ENCODE data around the gene CHRNB2. TPM values are rescaled to one million over a fixed set of nuclear protein-coding genes. Genes with fewer than 3 reads are reported as not detected.

Gene CHRNB2
- total RNA-seq, 2 donors from 2014 or later, result 0.18 to 0.55 TPM

DNA sequence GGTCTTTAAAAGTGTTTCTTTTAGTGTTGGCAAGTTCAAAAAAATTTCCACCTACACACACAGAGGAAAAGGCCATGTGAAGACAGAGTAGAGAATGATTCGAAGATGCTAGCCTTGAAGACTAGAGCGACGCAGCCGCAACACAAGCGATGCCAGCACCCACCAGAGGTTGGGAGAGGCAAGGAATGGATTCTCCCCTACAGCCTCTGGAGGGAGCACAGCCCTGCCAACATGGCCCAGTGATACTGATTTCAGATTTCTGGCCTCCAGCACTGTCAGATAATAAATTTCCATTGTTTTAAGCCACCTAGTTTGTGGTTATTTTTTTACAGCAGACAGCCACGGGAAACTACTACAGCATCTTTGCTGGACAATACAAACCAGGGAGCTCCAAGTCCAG, 47.3 kb downstream of the CHRNB2 start:
- peaks cover 44% of the 10 kb centered on the region for H3K4me1 Mint-ChIP-seq

DNA sequence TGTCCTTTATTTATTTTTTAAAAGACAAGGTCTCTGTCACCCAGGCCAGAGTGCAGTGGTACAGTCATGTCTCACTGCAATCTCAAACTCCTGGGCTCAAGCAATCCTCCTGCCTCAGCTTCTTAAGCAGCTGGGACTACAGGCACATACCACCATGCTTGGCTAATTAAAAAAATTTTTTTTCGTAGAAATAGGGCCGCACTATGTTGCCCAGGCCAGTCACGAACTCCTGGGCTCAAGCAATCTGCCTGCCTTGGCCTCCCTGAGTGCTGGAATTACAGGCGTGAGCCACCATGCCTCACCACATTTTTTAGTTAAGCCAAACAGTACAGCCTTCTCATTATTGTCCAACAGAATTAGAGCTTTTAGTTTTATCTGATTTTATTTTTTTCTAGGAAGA, 47.8 kb downstream of the CHRNB2 start:
- no peak overlapping the region for H3K27ac Mint-ChIP-seq

More for the DNA sequence above, 47.3 kb downstream of the CHRNB2 start:
- Mint-ChIP-seq H3K27ac (peak overlapping the region; percentile 22), H3K9me3 (no peaks in the 10 kb centered on the region), H3K27me3 (ENCODE audit: insufficient read depth) (peaks cover 3% of the 10 kb centered on the region), H3K4me3 (no peak overlapping the region), H3K36me3 (ENCODE audit: low read depth) (no peaks in the 10 kb centered on the region)
- H3K4me1 ChIP-seq (ENCODE audit: control insufficient read depth, insufficient read depth, low read length), result peaks cover 23% of the 10 kb centered on the region
- no peaks in the 10 kb centered on the region for H3K9me3 ChIP-seq (ENCODE audit: control insufficient read depth, low read length)
- TF ChIP-seq, protein P1, sequence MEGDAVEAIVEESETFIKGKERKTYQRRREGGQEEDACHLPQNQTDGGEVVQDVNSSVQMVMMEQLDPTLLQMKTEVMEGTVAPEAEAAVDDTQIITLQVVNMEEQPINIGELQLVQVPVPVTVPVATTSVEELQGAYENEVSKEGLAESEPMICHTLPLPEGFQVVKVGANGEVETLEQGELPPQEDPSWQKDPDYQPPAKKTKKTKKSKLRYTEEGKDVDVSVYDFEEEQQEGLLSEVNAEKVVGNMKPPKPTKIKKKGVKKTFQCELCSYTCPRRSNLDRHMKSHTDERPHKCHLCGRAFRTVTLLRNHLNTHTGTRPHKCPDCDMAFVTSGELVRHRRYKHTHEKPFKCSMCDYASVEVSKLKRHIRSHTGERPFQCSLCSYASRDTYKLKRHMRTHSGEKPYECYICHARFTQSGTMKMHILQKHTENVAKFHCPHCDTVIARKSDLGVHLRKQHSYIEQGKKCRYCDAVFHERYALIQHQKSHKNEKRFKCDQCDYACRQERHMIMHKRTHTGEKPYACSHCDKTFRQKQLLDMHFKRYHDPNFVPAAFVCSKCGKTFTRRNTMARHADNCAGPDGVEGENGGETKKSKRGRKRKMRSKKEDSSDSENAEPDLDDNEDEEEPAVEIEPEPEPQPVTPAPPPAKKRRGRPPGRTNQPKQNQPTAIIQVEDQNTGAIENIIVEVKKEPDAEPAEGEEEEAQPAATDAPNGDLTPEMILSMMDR (conservative IDR thresholded peaks at IDR 0.05), result peak; percentile 63
- H3K4me3 ChIP-seq (ENCODE audit: low read length), result no peak overlapping the region
- H3K27ac ChIP-seq (ENCODE audit: low read depth, low read length), result no peak overlapping the region
- peaks cover 4% of the 10 kb centered on the region for H3K36me3 ChIP-seq (ENCODE audit: control insufficient read depth, insufficient read depth, low read length)
- DNase-seq, result peak; percentile 67
- 81 to 86% methylated on average over 3 to 6 of the region's 6 CpGs for WGBS, 2 experiments (ENCODE audit: insufficient coverage in 1 of 2, insufficient read length in 1 of 2)
- H3K9ac ChIP-seq (ENCODE audit: extremely low read depth, low read length, poor library complexity, severe bottlenecking), result no peak overlapping the region
- no peaks in the 10 kb centered on the region for H3K27me3 ChIP-seq (ENCODE audit: control insufficient read depth, insufficient read depth, low read length, poor library complexity, severe bottlenecking)

DNA sequence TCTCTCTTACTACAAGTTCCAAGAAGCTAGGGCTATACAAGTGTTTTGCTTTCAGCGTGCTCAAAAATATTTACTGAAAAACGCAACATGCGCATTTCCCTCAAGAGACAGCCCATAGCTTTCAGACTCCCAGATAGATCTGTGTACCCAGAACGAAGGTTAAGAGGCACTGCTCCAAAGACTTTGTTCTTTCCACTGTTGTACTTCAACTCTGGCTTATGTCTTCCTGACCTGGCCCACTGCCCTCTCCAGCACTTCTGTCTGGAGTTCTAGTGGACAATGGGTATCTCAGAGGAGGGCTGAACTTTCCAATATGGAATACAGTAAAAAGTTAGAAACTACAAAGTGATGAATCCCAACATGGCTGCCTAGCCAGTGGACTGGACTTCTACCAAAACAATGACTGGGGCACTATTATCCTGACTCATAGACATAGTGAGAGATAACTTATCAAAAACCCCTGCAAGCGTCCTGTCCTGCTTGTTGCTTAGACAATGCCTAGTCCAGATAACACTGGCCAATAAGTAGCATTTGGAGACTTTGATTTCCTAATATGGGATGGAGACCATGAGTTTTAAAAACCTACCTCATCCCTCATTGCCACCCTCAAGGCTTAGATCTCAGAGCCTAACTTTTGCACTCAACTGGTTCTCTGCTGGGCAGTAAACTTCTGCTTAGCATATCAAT, 49.2 kb downstream of the CHRNB2 start:
- no peak overlapping the region for H3K4me3 Mint-ChIP-seq
- H3K36me3 ChIP-seq (ENCODE audit: control insufficient read depth, insufficient read depth, low read length), result peaks cover 4% of the 10 kb centered on the region
- H3K27me3 ChIP-seq (ENCODE audit: control insufficient read depth, insufficient read depth, low read length, poor library complexity, severe bottlenecking), result no peaks in the 10 kb centered on the region
- H3K9me3 Mint-ChIP-seq, result no peaks in the 10 kb centered on the region
- no peaks in the 10 kb centered on the region for H3K36me3 Mint-ChIP-seq (ENCODE audit: low read depth)
- H3K27me3 Mint-ChIP-seq (ENCODE audit: insufficient read depth), result no peaks in the 10 kb centered on the region
- no peaks in the 10 kb centered on the region for H3K9me3 ChIP-seq (ENCODE audit: control insufficient read depth, low read length)
- H3K9ac ChIP-seq (ENCODE audit: extremely low read depth, low read length, poor library complexity, severe bottlenecking), result peak overlapping the region; percentile 2
- TF ChIP-seq, protein P1 (conservative IDR thresholded peaks at IDR 0.05), result no peak
- peaks cover 16% of the 10 kb centered on the region for H3K4me1 ChIP-seq (ENCODE audit: control insufficient read depth, insufficient read depth, low read length)
- H3K4me3 ChIP-seq (ENCODE audit: low read length), result peak overlapping the region; percentile 48
- peaks cover 35% of the 10 kb centered on the region for H3K4me1 Mint-ChIP-seq
- no peak overlapping the region for H3K27ac ChIP-seq (ENCODE audit: low read depth, low read length)
- H3K27ac Mint-ChIP-seq, result peak overlapping the region; percentile 60
- DNase-seq, result no peak
- 77 to 81% methylated on average over 5 of the region's 5 CpGs for WGBS, 2 experiments (ENCODE audit: insufficient coverage in 1 of 2, insufficient read length in 1 of 2)

More for the DNA sequence above, 47.8 kb downstream of the CHRNB2 start:
- TF ChIP-seq, protein P1 (conservative IDR thresholded peaks at IDR 0.05), result no peak
- no peak overlapping the region for H3K27ac ChIP-seq (ENCODE audit: low read depth, low read length)
- 90 to 91% methylated on average over 3 to 4 of the region's 4 CpGs for WGBS, 2 experiments (ENCODE audit: insufficient coverage in 1 of 2, insufficient read length in 1 of 2)
- H3K27me3 Mint-ChIP-seq (ENCODE audit: insufficient read depth), result no peaks in the 10 kb centered on the region
- no peaks in the 10 kb centered on the region for H3K27me3 ChIP-seq (ENCODE audit: control insufficient read depth, insufficient read depth, low read length, poor library complexity, severe bottlenecking)
- no peaks in the 10 kb centered on the region for H3K36me3 Mint-ChIP-seq (ENCODE audit: low read depth)
- no peaks in the 10 kb centered on the region for H3K9me3 Mint-ChIP-seq
- peaks cover 4% of the 10 kb centered on the region for H3K36me3 ChIP-seq (ENCODE audit: control insufficient read depth, insufficient read depth, low read length)
- H3K4me3 Mint-ChIP-seq, result no peak overlapping the region
- H3K4me1 Mint-ChIP-seq, result peaks cover 44% of the 10 kb centered on the region
- DNase-seq, result no peak
- H3K9ac ChIP-seq (ENCODE audit: extremely low read depth, low read length, poor library complexity, severe bottlenecking), result no peak overlapping the region
- peaks cover 23% of the 10 kb centered on the region for H3K4me1 ChIP-seq (ENCODE audit: control insufficient read depth, insufficient read depth, low read length)
- H3K4me3 ChIP-seq (ENCODE audit: low read length), result no peak overlapping the region
- no peaks in the 10 kb centered on the region for H3K9me3 ChIP-seq (ENCODE audit: control insufficient read depth, low read length)
